Large intestine (tissue), 3 donors: Measurements from ENCODE around the gene BRD4. TPM values are rescaled to one million over a fixed set of nuclear protein-coding genes. Genes with fewer than 3 reads are reported as not detected.

ENCODE experiments used
- DNase-seq, 2 donors: peaks; one replicate each; pipeline versions ENCODE4 v3.0.0 to v3.0.0-alpha.2; 2013
- H3K27ac ChIP-seq: one replicate; pipeline ENCODE4 v1.5.1; 2013; ENCODE audit warnings: low read length
- H3K27me3 ChIP-seq: 2 replicates; pipeline ENCODE4 v1.6.1; 2013; ENCODE audit warnings: low read length; ENCODE audit not compliant: control insufficient read depth, insufficient read depth
- H3K36me3 ChIP-seq: 2 replicates; pipeline ENCODE4 v1.6.1; 2013; ENCODE audit warnings: low read length; ENCODE audit not compliant: control insufficient read depth, insufficient read depth
- H3K4me1 ChIP-seq: one replicate; pipeline ENCODE4 v1.6.1; 2013; ENCODE audit warnings: low read length; ENCODE audit not compliant: control insufficient read depth, insufficient read depth
- H3K4me3 ChIP-seq: one replicate; pipeline ENCODE4 v1.5.1; 2013; ENCODE audit warnings: low read length
- H3K9me3 ChIP-seq: one replicate; pipeline ENCODE4 v1.6.1; 2013; ENCODE audit warnings: mild to moderate bottlenecking, low read depth, low read length, moderate library complexity; ENCODE audit not compliant: control insufficient read depth
- WGBS: methylation state at CpG from one replicate; pipeline ENCODE4 v1.1.5; 2013; ENCODE audit warnings: low lambda C conversion rate; ENCODE audit not compliant: insufficient coverage; 5-methylcytosine and 5-hydroxymethylcytosine counted together
- polyA plus RNA-seq: library from polyadenylated mRNA; unstranded; fragments of 120-200 nt; gene quantifications from one replicate; pipeline ENCODE4 v1.2.1, GENCODE V29; 2013

The BRD4 gene
- polyA plus RNA-seq, 1 donor: 39.1 TPM

GRCh38 chr19:15317392-15318071, 14.8 kb downstream of the BRD4 start:
- H3K4me3 ChIP-seq: no peak overlapping the region
- no peaks in the 10 kb centered on the region for H3K9me3 ChIP-seq
- no peak overlapping the region for H3K27ac ChIP-seq
- H3K4me1 ChIP-seq: no peaks in the 10 kb centered on the region
- H3K27me3 ChIP-seq: no peaks in the 10 kb centered on the region
- WGBS: 65% methylated on average over 3 of the region's 3 CpGs
- DNase-seq: no peak
- no peaks in the 10 kb centered on the region for H3K36me3 ChIP-seq

GRCh38 chr19:15316498-15316897, 15.8 kb downstream of the BRD4 start:
- Histone ChIP-seq H3K4me3 (no peak overlapping the region), H3K4me1 (no peaks in the 10 kb centered on the region), H3K27ac (no peak overlapping the region), H3K27me3 (no peaks in the 10 kb centered on the region), H3K9me3 (no peaks in the 10 kb centered on the region), H3K36me3 (no peaks in the 10 kb centered on the region)
- WGBS: no CpG with 5 or more reads among the region's 2 CpGs
- no peak for DNase-seq

- Histone ChIP-seq H3K4me3 (no peak overlapping the region), H3K9me3 (no peaks in the 10 kb centered on the region), H3K36me3 (no peaks in the 10 kb centered on the region), H3K4me1 (no peaks in the 10 kb centered on the region), H3K27me3 (no peaks in the 10 kb centered on the region), H3K27ac (no peak overlapping the region)
- 77% methylated on average over 3 of the region's 6 CpGs for WGBS
- no peak for DNase-seq
These were observed 17.2 kb downstream of the BRD4 start for GRCh38 chr19:15315101-15315500.

- H3K9me3 ChIP-seq: no peaks in the 10 kb centered on the region
- no peaks in the 10 kb centered on the region for H3K36me3 ChIP-seq
- DNase-seq: no peak
- no peak overlapping the region for H3K4me3 ChIP-seq
- WGBS: 83% methylated on average over 2 of the region's 7 CpGs
- no peak overlapping the region for H3K27ac ChIP-seq
- H3K27me3 ChIP-seq: no peaks in the 10 kb centered on the region
- H3K4me1 ChIP-seq: no peaks in the 10 kb centered on the region
These were observed 18.6 kb downstream of the BRD4 start for GRCh38 chr19:15313649-15314279.

GRCh38 chr19:15307169-15307568, 25.2 kb downstream of the BRD4 start:
- DNase-seq: no peak
- no CpG with 5 or more reads among the region's 2 CpGs for WGBS
- Histone ChIP-seq H3K4me3 (no peak overlapping the region), H3K9me3 (no peaks in the 10 kb centered on the region), H3K27ac (no peak overlapping the region), H3K36me3 (no peaks in the 10 kb centered on the region), H3K27me3 (no peaks in the 10 kb centered on the region), H3K4me1 (no peaks in the 10 kb centered on the region)

- H3K4me3 ChIP-seq: no peak overlapping the region
- no peaks in the 10 kb centered on the region for H3K27me3 ChIP-seq
- H3K4me1 ChIP-seq: no peaks in the 10 kb centered on the region
- no peaks in the 10 kb centered on the region for H3K36me3 ChIP-seq
- no peaks in the 10 kb centered on the region for H3K9me3 ChIP-seq
- no CpG with 5 or more reads among the region's 3 CpGs for WGBS
- no peak for DNase-seq
- no peak overlapping the region for H3K27ac ChIP-seq
These were observed 26.6 kb downstream of the BRD4 start for GRCh38 chr19:15305582-15306334.

GRCh38 chr19:15304140-15304705, 28.1 kb downstream of the BRD4 start:
- Histone ChIP-seq H3K36me3 (no peaks in the 10 kb centered on the region), H3K9me3 (no peaks in the 10 kb centered on the region), H3K4me1 (no peaks in the 10 kb centered on the region), H3K4me3 (no peak overlapping the region), H3K27me3 (no peaks in the 10 kb centered on the region), H3K27ac (no peak overlapping the region)
- WGBS: no CpG with 5 or more reads among the region's 10 CpGs
- no peak for DNase-seq

DNA sequence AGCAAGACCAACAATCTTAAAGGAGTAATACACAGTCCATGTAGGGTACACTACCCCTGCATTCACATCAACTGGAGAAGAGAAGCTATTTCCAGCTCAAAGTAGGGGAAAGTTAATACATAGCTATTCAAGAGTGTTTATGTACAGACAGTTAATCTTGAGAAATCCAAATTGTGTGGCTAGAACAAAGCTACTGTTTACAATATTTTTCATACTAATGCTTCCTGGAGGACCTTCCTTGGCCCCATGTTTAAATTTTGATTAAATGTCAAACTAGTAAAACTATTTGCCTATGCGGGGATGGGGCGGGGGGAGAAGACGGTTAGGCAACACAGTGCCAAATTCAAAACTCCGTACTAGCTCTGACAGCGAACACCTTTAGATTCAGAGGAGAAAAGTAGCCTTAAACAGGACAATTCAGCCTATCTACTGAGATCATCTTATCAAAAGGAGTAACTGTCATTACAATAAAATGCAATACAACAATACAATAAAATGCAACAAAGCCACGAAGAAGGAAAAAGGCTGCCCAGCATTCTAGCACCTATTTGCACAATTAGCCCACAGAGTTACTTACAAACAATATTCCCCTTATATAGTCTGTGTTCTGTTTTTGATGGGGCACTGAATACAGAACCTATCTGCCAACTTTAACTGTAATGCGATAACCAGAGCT, 29.1 kb downstream of the BRD4 start:
- no peak overlapping the region for H3K4me3 ChIP-seq
- no peak overlapping the region for H3K27ac ChIP-seq
- no peaks in the 10 kb centered on the region for H3K36me3 ChIP-seq
- 60% methylated on average over 1 of the region's 7 CpGs for WGBS
- no peaks in the 10 kb centered on the region for H3K27me3 ChIP-seq
- H3K4me1 ChIP-seq: peaks cover 1% of the 10 kb centered on the region
- no peak for DNase-seq
- no peaks in the 10 kb centered on the region for H3K9me3 ChIP-seq

DNA sequence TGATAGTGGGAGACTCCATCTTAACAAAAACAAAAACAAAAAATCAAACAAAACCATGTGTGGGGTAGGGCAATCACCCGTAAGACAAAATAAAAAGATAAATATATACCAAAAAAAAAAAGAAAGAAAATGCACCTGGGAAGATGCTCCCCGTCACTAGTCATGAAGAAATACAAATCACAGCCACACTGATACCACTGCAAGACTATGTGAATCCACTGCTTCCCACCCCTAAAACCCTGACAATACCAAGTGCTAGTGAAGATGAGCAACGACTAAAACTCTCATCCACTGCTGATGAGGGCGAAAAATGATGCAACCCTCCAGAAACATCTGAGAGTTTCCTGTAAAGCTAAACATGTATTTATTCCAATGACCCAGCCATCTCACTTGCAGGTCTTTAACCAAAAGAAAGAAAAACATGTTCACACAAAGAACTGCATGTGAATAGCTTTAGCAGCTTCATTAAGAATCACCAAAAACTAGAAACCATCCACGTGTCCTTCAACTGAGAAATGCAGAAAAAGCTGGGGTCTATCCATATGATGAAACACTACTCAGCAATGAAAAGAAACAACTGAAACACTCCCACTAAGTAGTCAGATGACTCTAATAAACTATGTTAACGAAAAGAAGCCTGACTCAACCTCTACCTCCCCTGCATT, 31.7 kb downstream of the BRD4 start:
- H3K4me3 ChIP-seq: no peak overlapping the region
- no peaks in the 10 kb centered on the region for H3K9me3 ChIP-seq
- no peak for DNase-seq
- H3K4me1 ChIP-seq: peaks cover 17% of the 10 kb centered on the region
- H3K27me3 ChIP-seq: no peaks in the 10 kb centered on the region
- peaks cover 4% of the 10 kb centered on the region for H3K36me3 ChIP-seq
- no peak overlapping the region for H3K27ac ChIP-seq
- WGBS: 83% methylated on average over 1 of the region's 6 CpGs
